ENCODE results near the gene AK4. TPM values are rescaled to one million over a fixed set of nuclear protein-coding genes. Genes with fewer than 3 reads are reported as not detected.
A peak's percentile ranks its signal among the peaks of the same experiment; 100 is the strongest.

AK4 gene
- total and polyA plus RNA-seq, 8 donors, result 1.9 to 8.7 (median 3.3) TPM

DNA sequence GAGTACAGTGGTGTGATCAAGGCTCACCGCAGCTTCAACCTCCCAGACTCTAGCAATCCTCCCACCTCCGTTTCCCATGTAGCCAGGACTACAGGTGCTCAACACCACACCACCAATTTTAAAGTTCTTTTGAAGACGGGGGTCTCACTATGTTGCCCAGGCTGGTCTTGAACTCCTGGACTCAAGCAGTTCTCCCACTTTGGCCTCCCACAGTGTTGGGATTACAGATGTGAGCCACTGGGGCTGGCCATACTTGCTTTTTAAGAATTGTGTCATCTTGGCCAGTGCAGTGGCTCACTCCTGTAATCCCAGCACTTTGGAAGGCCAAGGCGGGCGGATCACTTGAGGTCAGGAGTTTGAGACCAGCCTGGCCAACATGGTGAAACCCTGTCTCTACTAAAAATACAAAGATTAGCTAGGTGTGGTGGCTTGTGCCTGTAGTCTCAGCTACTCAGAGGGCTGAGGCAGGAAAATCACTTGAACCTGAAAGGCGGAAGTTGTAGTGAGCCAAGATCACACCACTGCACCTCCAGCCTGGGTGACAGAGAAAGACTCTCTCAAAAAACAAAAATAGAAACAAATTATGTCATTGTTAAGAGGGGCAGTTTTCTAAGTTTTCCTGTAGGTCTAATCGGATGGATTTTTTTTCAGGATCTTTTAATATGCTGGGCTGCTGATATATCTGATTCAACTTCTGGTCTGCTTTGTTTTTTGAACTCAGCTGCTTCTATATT lies 18.7 kb downstream of the AK4 start:
- no peaks in the 10 kb centered on the region for H3K27me3 ChIP-seq
- no peaks in the 10 kb centered on the region for H3K36me3 ChIP-seq
- peaks cover 7 to 33% of the 10 kb centered on the region in 2 donors for H3K4me1 ChIP-seq
- ATAC-seq, result no peak
- no peak for DNase-seq
- H3K9me3 ChIP-seq, result no peaks in the 10 kb centered on the region
- intact Hi-C loops (cut with DNase I), result no loop called here
- no peak overlapping the region for H3K4me3 ChIP-seq
- no peak overlapping the region for H3K27ac ChIP-seq
- TF ChIP-seq, protein P1, sequence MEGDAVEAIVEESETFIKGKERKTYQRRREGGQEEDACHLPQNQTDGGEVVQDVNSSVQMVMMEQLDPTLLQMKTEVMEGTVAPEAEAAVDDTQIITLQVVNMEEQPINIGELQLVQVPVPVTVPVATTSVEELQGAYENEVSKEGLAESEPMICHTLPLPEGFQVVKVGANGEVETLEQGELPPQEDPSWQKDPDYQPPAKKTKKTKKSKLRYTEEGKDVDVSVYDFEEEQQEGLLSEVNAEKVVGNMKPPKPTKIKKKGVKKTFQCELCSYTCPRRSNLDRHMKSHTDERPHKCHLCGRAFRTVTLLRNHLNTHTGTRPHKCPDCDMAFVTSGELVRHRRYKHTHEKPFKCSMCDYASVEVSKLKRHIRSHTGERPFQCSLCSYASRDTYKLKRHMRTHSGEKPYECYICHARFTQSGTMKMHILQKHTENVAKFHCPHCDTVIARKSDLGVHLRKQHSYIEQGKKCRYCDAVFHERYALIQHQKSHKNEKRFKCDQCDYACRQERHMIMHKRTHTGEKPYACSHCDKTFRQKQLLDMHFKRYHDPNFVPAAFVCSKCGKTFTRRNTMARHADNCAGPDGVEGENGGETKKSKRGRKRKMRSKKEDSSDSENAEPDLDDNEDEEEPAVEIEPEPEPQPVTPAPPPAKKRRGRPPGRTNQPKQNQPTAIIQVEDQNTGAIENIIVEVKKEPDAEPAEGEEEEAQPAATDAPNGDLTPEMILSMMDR (IDR thresholded peaks at IDR 0.05), result no peak

DNA sequence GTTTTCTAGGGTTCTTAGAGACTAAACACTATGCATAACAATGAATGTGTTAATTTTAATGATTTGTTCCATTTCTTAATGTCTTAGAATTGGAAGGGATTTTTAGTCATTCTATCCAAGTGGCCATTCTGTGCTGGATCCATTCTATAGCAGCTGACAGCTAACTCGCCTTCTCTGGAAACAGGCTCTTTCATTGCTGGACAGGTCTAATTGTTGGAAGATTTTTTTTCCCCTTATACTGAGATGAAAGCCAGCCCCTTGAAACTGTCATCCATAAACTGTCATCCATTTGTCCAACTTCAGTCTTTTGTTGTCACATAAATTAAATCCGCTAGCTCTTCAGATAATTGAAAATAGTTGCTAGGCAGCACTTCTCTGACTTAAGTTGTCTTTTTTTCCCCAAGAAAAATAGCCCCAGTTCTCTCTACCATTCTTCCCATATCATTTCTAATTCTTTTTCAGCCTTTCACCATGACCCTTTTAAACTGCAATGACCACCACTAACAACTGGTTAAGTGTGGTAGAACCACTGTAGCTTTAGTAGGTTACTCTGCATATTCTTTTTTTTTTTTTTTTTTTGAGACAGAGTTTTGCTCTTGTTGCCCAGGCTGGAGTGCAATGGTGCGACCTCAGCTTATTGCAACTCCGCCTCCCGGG lies 19.7 kb downstream of the AK4 start:
- no peak overlapping the region for H3K27ac ChIP-seq
- intact Hi-C loops (cut with DNase I), result no loop called here
- TF ChIP-seq, protein P1 (IDR thresholded peaks at IDR 0.05), result no peak
- H3K36me3 ChIP-seq, result no peaks in the 10 kb centered on the region
- H3K4me1 ChIP-seq, result peaks cover 7 to 33% of the 10 kb centered on the region in 2 donors
- H3K9me3 ChIP-seq, result no peaks in the 10 kb centered on the region
- ATAC-seq, result no peak
- H3K27me3 ChIP-seq, result no peaks in the 10 kb centered on the region
- H3K4me3 ChIP-seq, result no peak overlapping the region
- no peak for DNase-seq

- no peaks in the 10 kb centered on the region for H3K36me3 ChIP-seq
- TF ChIP-seq, protein P1 (IDR thresholded peaks at IDR 0.05), result no peak
- H3K9me3 ChIP-seq, result no peaks in the 10 kb centered on the region
- H3K27ac ChIP-seq, result no peak overlapping the region
- no peak overlapping the region for H3K4me3 ChIP-seq
- no peaks in the 10 kb centered on the region for H3K27me3 ChIP-seq
- no peak for ATAC-seq
- intact Hi-C loops (cut with DNase I), result no loop called here
- H3K4me1 ChIP-seq, result peaks cover 7 to 37% of the 10 kb centered on the region in 2 donors
- no peak for DNase-seq
These were observed 20.9 kb downstream of the AK4 start for GRCh38 chr1:65168867-65169266.

- DNase-seq (peak in 2 of 4 donors; percentile 22 to 55), ATAC-seq (peak; percentile 59)
- Histone ChIP-seq H3K4me3 (no peak overlapping the region), H3K4me1 (peaks cover 7 to 43% of the 10 kb centered on the region in 2 donors), H3K9me3 (no peaks in the 10 kb centered on the region), H3K36me3 (no peaks in the 10 kb centered on the region), H3K27ac (no peak overlapping the region), H3K27me3 (no peaks in the 10 kb centered on the region)
- TF ChIP-seq, protein P1 (IDR thresholded peaks at IDR 0.05), result no peak
- intact Hi-C loops (cut with DNase I), result no loop called here
These were observed 22.6 kb downstream of the AK4 start for GRCh38 chr1:65170511-65171142.
